HG02981 (cell line): ENCODE data around the gene POMT2.

ENCODE experiments used
- ATAC-seq: cut with Tn5 transposase; IDR thresholded peaks from one replicate; pipeline ENCODE4 v1.9.1; 2021; ENCODE audit warnings: mild to moderate bottlenecking, moderate library complexity; ENCODE audit not compliant: unreplicated experiment

The POMT2 gene

GRCh38 chr14:77245820-77246219 lies 74.9 kb downstream of the POMT2 start:
- no peak for ATAC-seq

DNA sequence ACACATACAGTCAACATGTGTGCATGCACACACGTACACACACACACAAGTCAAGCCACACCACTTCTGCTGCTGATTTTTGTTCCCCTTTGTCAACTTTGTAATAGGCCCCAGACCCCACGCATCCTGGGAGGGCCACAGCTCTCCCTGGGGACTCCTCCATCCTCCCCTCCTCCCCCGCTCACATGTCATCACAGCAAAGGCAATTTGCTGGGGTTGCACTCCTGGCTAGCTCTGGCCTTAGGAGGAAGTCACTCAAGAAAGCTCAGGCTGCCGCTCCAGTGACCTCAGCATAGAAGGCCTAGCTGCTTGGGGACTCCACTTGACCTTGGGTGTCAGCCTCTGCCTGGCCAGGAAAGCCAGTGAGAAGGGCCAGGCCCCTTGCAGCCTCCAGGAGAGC lies 76.8 kb downstream of the POMT2 start:
- ATAC-seq, result no peak

GRCh38 chr14:77242752-77243151 lies 77.9 kb downstream of the POMT2 start:
- ATAC-seq, result no peak

DNA sequence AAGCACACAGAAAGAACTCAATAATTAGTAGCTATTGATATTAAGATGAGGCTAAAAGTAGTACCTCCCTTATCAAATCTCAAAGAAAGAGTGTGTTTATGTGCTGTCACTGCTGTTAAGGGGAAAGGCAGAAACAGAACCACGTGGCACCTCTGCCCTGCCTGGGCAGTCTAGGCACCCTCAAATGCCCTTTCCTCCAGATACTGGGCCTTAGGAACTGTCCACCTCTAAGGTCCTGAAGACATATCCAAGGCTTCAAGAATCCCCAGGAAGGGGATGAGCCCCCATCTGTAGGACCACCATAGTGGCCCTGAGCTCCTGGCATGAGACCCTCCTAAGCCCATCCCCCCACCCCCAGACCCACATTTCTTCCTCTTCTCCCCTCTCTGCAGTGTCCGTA lies 78.7 kb downstream of the POMT2 start:
- ATAC-seq, result no peak

DNA sequence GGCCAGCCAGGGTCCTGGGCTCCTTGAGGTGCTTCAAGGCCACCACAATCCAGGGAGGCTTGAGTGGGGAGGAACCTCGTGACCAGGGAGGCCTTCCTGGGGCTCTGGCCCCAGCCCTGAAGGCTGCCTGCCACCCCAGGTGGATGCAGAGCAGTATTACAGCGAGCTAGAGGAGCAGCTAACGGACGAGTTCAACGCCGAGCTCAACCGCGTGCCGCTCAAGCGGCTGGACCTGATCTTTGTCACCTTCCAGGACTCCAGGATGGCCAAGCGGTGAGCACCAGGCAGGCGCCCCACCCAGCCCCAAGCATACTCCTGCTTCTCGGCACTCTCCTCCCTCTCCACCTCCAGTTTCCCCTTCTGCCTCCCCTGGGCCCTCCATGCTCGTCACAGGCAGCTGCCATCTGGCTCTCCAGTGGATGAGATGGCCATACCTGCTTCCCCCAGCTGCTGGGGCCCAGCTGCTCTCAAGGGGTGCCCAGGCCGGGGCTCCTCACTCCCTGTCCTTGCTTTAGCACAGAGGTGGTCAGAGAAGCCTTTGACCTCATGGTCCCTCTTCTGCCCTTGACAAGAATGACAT lies 80.3 kb downstream of the POMT2 start:
- ATAC-seq, result no peak

GRCh38 chr14:77239412-77239811 lies 81.3 kb downstream of the POMT2 start:
- ATAC-seq, result no peak

DNA sequence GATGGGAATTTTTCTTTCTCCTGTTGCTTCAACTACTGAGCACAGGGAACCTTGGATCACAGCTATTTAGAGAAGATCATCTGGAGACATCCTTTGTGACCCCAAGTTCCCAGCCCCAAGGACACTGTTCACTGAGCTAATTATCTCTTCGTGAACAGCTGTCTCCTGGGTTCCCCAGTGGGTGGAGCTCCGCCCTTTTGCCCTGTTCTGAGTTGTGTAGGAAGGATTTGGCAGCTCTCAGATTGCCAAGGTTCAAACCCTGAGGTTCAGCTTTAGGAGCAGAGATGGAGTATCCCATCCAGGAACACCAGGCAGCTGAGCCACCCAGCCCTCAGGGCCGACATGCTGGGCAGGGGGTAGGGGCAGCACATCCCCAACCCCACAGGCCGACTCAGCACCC lies 81.7 kb downstream of the POMT2 start:
- no peak for ATAC-seq

DNA sequence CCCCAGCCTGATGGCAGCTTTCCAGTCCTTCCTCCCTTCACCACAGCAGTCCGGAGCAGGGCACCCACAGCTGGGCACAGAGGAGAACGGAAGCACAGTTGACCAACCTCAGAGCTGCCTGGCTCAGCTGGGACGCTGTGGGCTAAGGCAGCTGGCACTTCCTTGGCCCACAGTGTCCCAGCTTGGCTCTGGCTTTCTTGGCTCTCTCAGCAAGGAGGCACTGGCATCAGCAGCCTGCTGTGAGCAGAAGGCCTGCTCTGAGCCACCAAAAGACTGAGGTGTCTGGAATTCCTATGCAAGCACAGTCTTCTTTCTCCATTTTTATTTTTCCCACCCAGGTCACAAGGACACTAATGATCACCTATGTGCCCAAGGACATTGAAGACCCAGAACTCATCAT lies 82.3 kb downstream of the POMT2 start:
- no peak for ATAC-seq

- no peak for ATAC-seq
These were observed 83.9 kb downstream of the POMT2 start for GRCh38 chr14:77236814-77237213.

DNA sequence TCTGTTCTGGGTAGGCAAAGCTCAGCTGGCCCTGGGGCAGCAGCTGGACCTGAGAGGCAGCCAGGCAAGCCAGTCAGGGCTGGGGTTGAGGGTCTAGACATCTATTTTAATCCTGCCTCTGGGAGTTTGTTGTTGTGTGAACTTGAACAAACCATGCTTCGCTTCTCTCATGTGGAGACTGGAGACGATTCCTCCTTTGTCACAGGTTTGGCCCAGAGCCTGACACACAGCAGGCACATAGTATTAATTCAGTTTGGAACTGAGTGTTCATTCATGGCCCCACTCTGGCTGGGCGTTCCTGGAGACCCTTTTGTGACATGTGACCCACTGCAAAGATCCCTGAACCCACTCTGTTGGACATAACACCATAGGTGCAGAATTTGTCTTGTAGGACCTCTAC lies 89.0 kb downstream of the POMT2 start:
- no peak for ATAC-seq

DNA sequence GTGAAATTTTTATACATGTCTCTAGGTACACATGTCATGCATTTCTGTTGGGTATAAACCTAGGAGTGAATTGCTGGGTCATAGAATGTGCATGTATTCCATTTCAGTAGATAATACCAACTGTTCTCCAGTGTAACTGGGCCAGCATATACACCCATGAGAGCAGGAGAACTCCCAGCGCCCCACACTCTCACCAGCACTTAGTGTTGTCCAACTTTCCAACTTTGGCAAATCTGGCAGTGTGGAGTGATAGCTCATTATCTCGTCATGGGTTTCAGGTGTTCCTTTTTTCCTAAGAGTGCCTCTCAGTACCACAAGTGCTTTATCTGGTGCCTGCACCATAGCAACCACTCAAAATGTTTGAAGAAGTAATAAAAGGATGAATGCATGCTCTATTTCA lies 89.8 kb downstream of the POMT2 start:
- ATAC-seq, result no peak

GRCh38 chr14:77228056-77228455 lies 92.6 kb downstream of the POMT2 start:
- ATAC-seq, result no peak

DNA sequence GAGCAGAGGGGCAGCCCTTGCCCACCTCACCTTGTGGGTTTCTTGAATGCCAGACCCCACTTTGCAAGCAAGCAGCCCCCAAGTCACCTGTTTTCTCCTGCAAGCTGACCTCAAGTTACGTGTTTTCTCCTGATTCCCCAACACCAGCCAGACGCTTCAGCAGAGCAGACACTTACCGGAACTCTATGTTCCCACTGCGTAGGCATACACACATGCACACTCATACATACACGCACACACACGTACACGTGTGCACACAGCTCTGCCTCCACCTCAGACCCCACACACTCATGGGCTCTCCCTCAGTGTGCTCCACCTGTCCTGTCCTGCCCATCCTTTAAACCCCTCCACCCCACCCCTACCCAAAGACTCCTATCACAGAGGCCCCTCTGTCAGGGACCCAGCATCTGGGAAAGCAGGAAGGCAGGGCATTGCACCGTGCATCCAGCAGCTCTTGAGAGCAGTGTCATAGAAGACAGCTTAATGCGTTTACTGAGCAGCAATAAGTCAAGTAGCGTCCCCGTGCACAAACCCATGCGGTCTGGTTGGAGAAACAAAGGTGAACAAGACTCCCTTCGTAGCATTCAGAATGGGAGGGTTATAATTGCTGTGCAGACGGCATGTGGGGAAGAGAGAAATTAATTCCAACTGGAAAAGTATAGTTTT lies 94.7 kb downstream of the POMT2 start:
- ATAC-seq, result no peak

- ATAC-seq, result no peak
These were observed 95.4 kb downstream of the POMT2 start for GRCh38 chr14:77225254-77225653.
